Esophagus squamous epithelium (tissue), 4 donors: ENCODE results near the gene SCAMP1.

Experiments used
- POLR2A ChIP-seq, 4 donors: fragments of 450-650 bp; IDR thresholded peaks; one replicate each; pipeline ENCODE4 v1.6.1; 2017; ENCODE audit warnings: antibody characterized with exemption in 4 of 4, mild to moderate bottlenecking in 4 of 4, moderate library complexity in 3 of 4
- TF ChIP-seq, protein P1 (sequence below), 6 experiments: fragments of 450-650 bp in 4 of 6; fragments of 200-600 bp in 2 of 6; sonication (generic) in 2 of 6; IDR thresholded peaks; one replicate each; pipeline ENCODE4 v1.5.1; 2016 to 2019; ENCODE audit warnings: antibody characterized with exemption in 6 of 6, mild to moderate bottlenecking in 4 of 6, moderate library complexity in 4 of 6

DNA sequence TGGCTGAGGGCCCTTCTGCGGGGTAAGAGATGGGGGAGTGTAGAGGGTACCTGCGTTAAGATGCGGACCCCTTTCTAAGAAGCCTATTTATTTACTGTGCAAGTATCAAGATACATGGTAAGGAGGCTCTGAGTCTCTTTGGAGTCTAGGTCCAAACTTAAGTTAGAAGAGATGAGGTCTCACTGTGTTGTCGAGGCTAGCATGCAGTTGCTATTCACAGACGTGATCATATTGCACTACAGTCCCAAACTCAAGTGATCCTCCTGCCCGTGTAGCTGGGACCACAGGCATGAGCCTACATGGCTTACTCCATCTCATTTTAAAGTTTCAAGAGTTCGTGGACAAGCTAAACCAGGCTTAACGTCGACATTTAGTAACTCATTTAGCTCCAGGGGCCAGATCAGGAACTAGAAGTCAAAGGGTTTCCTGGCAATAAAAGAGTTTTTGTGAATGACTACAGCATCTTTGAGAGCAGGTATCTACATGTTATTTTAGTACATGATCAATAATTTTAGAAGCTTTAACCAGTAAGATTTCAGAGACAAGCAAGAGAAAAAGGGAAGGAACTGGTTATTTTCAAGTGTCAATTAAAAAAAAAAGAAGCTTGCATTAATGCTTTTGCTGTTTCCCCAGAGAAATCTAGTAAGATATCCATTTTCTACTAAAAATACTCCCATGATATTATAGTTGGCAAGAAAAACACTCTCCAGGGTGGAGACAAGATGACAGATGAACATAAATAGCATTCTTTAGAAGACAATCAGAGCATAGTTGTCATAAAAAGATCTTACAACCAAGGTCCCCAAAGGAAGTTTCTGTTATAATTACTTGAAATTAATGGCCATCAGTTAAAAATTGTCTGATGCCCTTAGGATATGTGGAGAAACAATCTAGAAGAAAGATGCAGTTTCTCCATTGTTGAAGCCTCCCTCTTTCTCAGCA is 141.3 kb downstream of the SCAMP1 start:
- TF ChIP-seq, protein P1, sequence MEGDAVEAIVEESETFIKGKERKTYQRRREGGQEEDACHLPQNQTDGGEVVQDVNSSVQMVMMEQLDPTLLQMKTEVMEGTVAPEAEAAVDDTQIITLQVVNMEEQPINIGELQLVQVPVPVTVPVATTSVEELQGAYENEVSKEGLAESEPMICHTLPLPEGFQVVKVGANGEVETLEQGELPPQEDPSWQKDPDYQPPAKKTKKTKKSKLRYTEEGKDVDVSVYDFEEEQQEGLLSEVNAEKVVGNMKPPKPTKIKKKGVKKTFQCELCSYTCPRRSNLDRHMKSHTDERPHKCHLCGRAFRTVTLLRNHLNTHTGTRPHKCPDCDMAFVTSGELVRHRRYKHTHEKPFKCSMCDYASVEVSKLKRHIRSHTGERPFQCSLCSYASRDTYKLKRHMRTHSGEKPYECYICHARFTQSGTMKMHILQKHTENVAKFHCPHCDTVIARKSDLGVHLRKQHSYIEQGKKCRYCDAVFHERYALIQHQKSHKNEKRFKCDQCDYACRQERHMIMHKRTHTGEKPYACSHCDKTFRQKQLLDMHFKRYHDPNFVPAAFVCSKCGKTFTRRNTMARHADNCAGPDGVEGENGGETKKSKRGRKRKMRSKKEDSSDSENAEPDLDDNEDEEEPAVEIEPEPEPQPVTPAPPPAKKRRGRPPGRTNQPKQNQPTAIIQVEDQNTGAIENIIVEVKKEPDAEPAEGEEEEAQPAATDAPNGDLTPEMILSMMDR (IDR thresholded peaks at IDR 0.05) = no peak
- no peak for TF ChIP-seq POLR2A (IDR thresholded peaks at IDR 0.05)
